ENCODE data around the gene CAPN2. TPM values are rescaled to one million over a fixed set of nuclear protein-coding genes. Genes with fewer than 3 reads are reported as not detected.
A peak's percentile ranks its signal among the peaks of the same experiment; 100 is the strongest.

CAPN2 gene
- total RNA-seq, 3 donors from 2014 or later (not counting 1 experiment from before 2014, with no cell fraction given): 228 to 275 (median 236) TPM

DNA sequence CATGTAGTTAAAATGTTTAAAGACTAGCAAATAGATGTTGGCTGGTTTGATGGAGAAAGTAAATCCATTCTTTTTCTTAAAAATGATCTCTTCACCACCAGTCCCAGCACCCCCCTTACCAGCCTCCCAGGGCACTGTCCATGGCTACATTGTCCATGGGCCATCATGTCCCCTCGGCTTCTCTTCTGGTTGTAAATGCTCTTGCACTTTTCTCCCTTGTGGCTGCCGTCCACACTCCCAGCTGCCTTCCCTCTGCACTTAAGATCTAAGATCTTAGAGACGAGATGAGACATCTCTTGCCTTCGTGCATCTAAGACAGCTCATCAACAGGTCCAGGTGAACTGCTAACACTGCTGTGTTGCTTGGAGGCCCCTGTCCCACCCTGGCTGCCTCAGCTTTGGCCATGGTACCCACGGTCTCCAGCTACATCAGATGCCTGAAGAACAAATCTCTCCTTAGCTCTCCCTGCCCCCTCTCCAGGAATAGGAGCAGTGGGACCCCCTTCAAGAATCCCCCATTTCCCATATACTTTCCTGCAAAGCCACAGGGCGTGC lies 11.1 kb downstream of the CAPN2 start:
- Histone ChIP-seq H3K36me3 (ENCODE audit: control insufficient read depth, insufficient read depth, low read length) (peaks cover 44% of the 10 kb centered on the region), H3K27me3 (ENCODE audit: control insufficient read depth, insufficient read depth, low read length) (no peaks in the 10 kb centered on the region), H3K4me3 (ENCODE audit: low read length) (no peak overlapping the region), H3K27ac (ENCODE audit: low read length) (no peak overlapping the region), H3K4me1 (ENCODE audit: control insufficient read depth, insufficient read depth, low read length) (peaks cover 55% of the 10 kb centered on the region), H3K9me3 (ENCODE audit: control insufficient read depth, insufficient read depth, low read length) (no peaks in the 10 kb centered on the region)
- peaks cover 66 to 77% of the 10 kb centered on the region in 2 donors for H3K4me1 Mint-ChIP-seq
- no peaks in the 10 kb centered on the region for H3K27me3 Mint-ChIP-seq (ENCODE audit: low read depth in 2 of 2)
- 93% methylated on average over 6 of the region's 6 CpGs for WGBS (ENCODE audit: insufficient coverage)
- H3K27ac Mint-ChIP-seq: peak overlapping the region; percentile 81 to 99
- no peaks in the 10 kb centered on the region for H3K9me3 Mint-ChIP-seq
- ATAC-seq (no peak), DNase-seq (no peak)
- H3K36me3 Mint-ChIP-seq: peaks cover 10% of the 10 kb centered on the region
- intact Hi-C loops (cut with micrococcal nuclease): no loop called here
- TF ChIP-seq, protein P1, sequence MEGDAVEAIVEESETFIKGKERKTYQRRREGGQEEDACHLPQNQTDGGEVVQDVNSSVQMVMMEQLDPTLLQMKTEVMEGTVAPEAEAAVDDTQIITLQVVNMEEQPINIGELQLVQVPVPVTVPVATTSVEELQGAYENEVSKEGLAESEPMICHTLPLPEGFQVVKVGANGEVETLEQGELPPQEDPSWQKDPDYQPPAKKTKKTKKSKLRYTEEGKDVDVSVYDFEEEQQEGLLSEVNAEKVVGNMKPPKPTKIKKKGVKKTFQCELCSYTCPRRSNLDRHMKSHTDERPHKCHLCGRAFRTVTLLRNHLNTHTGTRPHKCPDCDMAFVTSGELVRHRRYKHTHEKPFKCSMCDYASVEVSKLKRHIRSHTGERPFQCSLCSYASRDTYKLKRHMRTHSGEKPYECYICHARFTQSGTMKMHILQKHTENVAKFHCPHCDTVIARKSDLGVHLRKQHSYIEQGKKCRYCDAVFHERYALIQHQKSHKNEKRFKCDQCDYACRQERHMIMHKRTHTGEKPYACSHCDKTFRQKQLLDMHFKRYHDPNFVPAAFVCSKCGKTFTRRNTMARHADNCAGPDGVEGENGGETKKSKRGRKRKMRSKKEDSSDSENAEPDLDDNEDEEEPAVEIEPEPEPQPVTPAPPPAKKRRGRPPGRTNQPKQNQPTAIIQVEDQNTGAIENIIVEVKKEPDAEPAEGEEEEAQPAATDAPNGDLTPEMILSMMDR (IDR thresholded peaks at IDR 0.05): no peak
- H3K4me3 Mint-ChIP-seq: no peak overlapping the region

DNA sequence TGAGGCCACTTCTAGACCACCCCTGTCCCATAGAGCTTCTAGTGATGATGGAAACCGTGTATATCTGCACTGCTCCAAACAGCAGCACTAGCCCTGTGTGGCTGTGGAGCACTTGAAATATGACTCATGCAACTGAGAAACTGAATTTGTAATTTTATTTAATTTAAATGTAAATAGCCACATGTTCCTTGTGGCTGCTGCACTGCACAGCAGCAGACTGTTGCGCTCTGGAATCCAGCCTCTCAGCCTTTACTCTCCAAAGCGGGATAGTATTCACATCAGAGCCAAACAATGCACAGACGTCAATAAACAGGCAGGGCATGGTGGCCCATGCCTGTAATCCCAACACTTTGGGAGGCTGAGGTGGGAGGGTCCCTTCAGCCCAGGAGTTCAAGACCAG lies 12.0 kb downstream of the CAPN2 start:
- peaks cover 10% of the 10 kb centered on the region for H3K36me3 Mint-ChIP-seq
- peak overlapping the region; percentile 81 to 99 for H3K27ac Mint-ChIP-seq
- 94% methylated on average over 4 of the region's 4 CpGs for WGBS (ENCODE audit: insufficient coverage)
- no peaks in the 10 kb centered on the region for H3K27me3 Mint-ChIP-seq (ENCODE audit: low read depth in 2 of 2)
- no peaks in the 10 kb centered on the region for H3K9me3 ChIP-seq (ENCODE audit: control insufficient read depth, insufficient read depth, low read length)
- no peaks in the 10 kb centered on the region for H3K27me3 ChIP-seq (ENCODE audit: control insufficient read depth, insufficient read depth, low read length)
- DNase-seq: no peak
- intact Hi-C loops (cut with micrococcal nuclease): no loop called here
- no peak overlapping the region for H3K4me3 ChIP-seq (ENCODE audit: low read length)
- no peaks in the 10 kb centered on the region for H3K9me3 Mint-ChIP-seq
- peaks cover 51% of the 10 kb centered on the region for H3K4me1 ChIP-seq (ENCODE audit: control insufficient read depth, insufficient read depth, low read length)
- peaks cover 71 to 82% of the 10 kb centered on the region in 2 donors for H3K4me1 Mint-ChIP-seq
- no peak overlapping the region for H3K27ac ChIP-seq (ENCODE audit: low read length)
- H3K4me3 Mint-ChIP-seq: no peak overlapping the region
- H3K36me3 ChIP-seq (ENCODE audit: control insufficient read depth, insufficient read depth, low read length): peaks cover 41% of the 10 kb centered on the region
- TF ChIP-seq, protein P1 (IDR thresholded peaks at IDR 0.05): no peak
- no peak for ATAC-seq

DNA sequence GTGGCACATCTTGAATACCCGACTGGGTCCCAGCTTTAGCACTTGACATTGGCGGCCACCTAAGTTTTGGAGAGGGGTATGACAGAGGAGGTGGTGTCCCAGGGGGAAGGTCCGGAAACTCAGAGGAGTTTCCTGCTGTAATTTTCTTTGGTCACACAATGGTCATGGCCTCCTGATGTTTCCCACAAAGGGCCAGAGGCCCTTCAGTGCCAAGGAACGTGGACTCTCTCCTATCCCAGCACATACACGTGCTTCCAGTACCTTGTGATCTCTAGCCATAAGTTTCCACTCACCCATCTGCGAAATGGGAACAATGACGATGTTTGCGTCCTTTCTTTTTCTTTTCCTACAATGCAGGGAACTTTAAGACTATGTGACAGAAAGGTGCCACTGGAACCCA lies 13.2 kb downstream of the CAPN2 start:
- Histone ChIP-seq H3K27me3 (ENCODE audit: control insufficient read depth, insufficient read depth, low read length) (no peaks in the 10 kb centered on the region), H3K4me1 (ENCODE audit: control insufficient read depth, insufficient read depth, low read length) (peaks cover 51% of the 10 kb centered on the region), H3K4me3 (ENCODE audit: low read length) (no peak overlapping the region), H3K36me3 (ENCODE audit: control insufficient read depth, insufficient read depth, low read length) (peaks cover 32% of the 10 kb centered on the region), H3K9me3 (ENCODE audit: control insufficient read depth, insufficient read depth, low read length) (no peaks in the 10 kb centered on the region), H3K27ac (ENCODE audit: low read length) (peak overlapping the region; percentile 88)
- DNase-seq: no peak
- Mint-ChIP-seq H3K36me3 (peaks cover 7% of the 10 kb centered on the region), H3K9me3 (no peaks in the 10 kb centered on the region), H3K4me3 (peak overlapping the region; percentile 31), H3K4me1 (peaks cover 77 to 86% of the 10 kb centered on the region in 2 donors), H3K27ac (peak overlapping the region; percentile 95 to 99), H3K27me3 (ENCODE audit: low read depth in 2 of 2) (no peaks in the 10 kb centered on the region)
- intact Hi-C loops (cut with micrococcal nuclease): no loop called here
- TF ChIP-seq, protein P1 (IDR thresholded peaks at IDR 0.05): no peak
- ATAC-seq: no peak
- 92% methylated on average over 8 of the region's 8 CpGs for WGBS (ENCODE audit: insufficient coverage)

Data from natural killer cell (primary cell).